ENCODE results near the gene RALGAPA2. TPM values are rescaled to one million over a fixed set of nuclear protein-coding genes. Genes with fewer than 3 reads are reported as not detected.

The RALGAPA2 gene
- total and polyA plus RNA-seq, 2 of the 13 experiments (the other 11 are each of a cell fraction or from before 2014, with no cell fraction given), result 13.8 to 17.7 TPM

DNA sequence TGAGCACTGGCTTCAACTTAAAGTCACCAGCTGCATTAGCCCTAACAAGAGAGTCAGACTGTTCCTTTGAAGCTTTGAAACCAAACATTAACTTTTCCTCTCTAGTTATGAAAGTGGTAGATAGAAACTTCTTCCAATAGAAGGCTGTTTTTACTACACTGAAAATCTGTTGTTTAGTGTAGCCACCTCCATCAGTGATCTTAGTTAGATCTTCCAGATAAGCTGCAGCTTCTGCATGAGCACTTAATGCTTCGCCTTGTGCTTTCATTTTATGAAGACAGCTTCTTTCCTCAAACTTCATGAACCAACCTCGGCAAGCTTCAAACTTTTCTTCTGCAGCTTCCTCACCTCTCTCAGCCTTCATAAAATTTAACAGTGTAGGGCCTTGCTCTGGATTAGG lies 211.3 kb downstream of the RALGAPA2 start:
- peaks cover 14 to 37% of the 10 kb centered on the region in 2 experiments for H3K36me3 ChIP-seq (replicated peaks in 1 of 2; ENCODE audit: control insufficient read depth in 1 of 2, insufficient read depth in 2 of 2, low read length in 2 of 2)
- 96% methylated on average over 2 of the region's 2 CpGs for WGBS (ENCODE audit: low lambda C conversion rate)
- no peak overlapping the region for H3K4me3 ChIP-seq (replicated peaks in 1 of 3; ENCODE audit: insufficient read depth in 1 of 3, low read depth in 2 of 3, low read length in 3 of 3)
- no peaks in the 10 kb centered on the region for H3K79me2 ChIP-seq (ENCODE audit: insufficient read depth, low read length)
- no peak overlapping the region for H3K4me2 ChIP-seq (ENCODE audit: low read depth, low read length)
- no peak overlapping the region for H2AFZ ChIP-seq (ENCODE audit: low read length)
- H3K27me3 ChIP-seq (ENCODE audit: control insufficient read depth in 1 of 2, insufficient read depth in 2 of 2, low read length in 2 of 2), result no peaks in the 10 kb centered on the region
- H3K9ac ChIP-seq (ENCODE audit: insufficient read depth, low read depth, low read length), result no peak overlapping the region
- intact Hi-C loops (cut with micrococcal nuclease; ENCODE audit: unreplicated experiment), result no loop called here
- no TSS peak for BruUV-seq (replicated peaks)
- ATAC-seq (no peak), FAIRE-seq (no peak), DNase-seq (ENCODE audit: low spot score) (no peak)
- H3K27ac ChIP-seq (ENCODE audit: extremely low read length, insufficient read depth, low read length), result no peak overlapping the region
- ChIA-PET CTCF (ENCODE audit: low intra/inter-chr PET ratio, low total read pairs) (no interaction called here), POLR2A (no interaction called here)
- in situ Hi-C loops (cut with HindIII; ENCODE audit: extremely low pct_ligation_motif_present, low pct_unique_long_range_greater_than_20kb), result no loop called here
- no peaks in the 10 kb centered on the region for H4K20me1 ChIP-seq (ENCODE audit: insufficient read depth, low read length)
- TF ChIP-seq, protein P1, sequence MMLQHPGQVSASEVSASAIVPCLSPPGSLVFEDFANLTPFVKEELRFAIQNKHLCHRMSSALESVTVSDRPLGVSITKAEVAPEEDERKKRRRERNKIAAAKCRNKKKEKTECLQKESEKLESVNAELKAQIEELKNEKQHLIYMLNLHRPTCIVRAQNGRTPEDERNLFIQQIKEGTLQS (CRISPR knock-in tag; IDR thresholded peaks at IDR 0.05), result no peak
- no peaks in the 10 kb centered on the region for H3K4me1 ChIP-seq (ENCODE audit: insufficient read depth, low read length)
- no peaks in the 10 kb centered on the region for H3K9me3 ChIP-seq (ENCODE audit: low read length)

GRCh38 chr20:20500312-20500711 lies 212.1 kb downstream of the RALGAPA2 start:
- Histone ChIP-seq H3K9ac (ENCODE audit: insufficient read depth, low read depth, low read length) (no peak overlapping the region), H3K36me3 (replicated peaks in 1 of 2; ENCODE audit: control insufficient read depth in 1 of 2, insufficient read depth in 2 of 2, low read length in 2 of 2) (peaks cover 14 to 42% of the 10 kb centered on the region in 2 experiments), H3K79me2 (ENCODE audit: insufficient read depth, low read length) (no peaks in the 10 kb centered on the region), H3K4me2 (ENCODE audit: low read depth, low read length) (no peak overlapping the region), H2AFZ (ENCODE audit: low read length) (no peak overlapping the region), H3K27me3 (ENCODE audit: control insufficient read depth in 1 of 2, insufficient read depth in 2 of 2, low read length in 2 of 2) (no peaks in the 10 kb centered on the region), H3K27ac (ENCODE audit: extremely low read length, insufficient read depth, low read length) (no peak overlapping the region), H3K4me1 (ENCODE audit: insufficient read depth, low read length) (no peaks in the 10 kb centered on the region), H3K9me3 (ENCODE audit: low read length) (no peaks in the 10 kb centered on the region), H3K4me3 (replicated peaks in 1 of 3; ENCODE audit: insufficient read depth in 1 of 3, low read depth in 2 of 3, low read length in 3 of 3) (no peak overlapping the region), H4K20me1 (ENCODE audit: insufficient read depth, low read length) (no peaks in the 10 kb centered on the region)
- ATAC-seq (no peak), DNase-seq (ENCODE audit: low spot score) (no peak), FAIRE-seq (no peak)
- no TSS peak for BruUV-seq (replicated peaks)
- in situ Hi-C loops (cut with HindIII; ENCODE audit: extremely low pct_ligation_motif_present, low pct_unique_long_range_greater_than_20kb) (no loop called here), intact Hi-C loops (cut with micrococcal nuclease; ENCODE audit: unreplicated experiment) (no loop called here)
- POLR2A ChIA-PET, result no interaction called here
- TF ChIP-seq ZNF225 (CRISPR knock-in tag; IDR thresholded peaks at IDR 0.05) (no peak), MAFK (conservative IDR thresholded peaks at IDR 0.05 in 1 of 2, IDR thresholded peaks at IDR 0.05 in 1 of 2; ENCODE audit: low read length in 2 of 2) (peak; percentile 61 to 64), NFE2L2 (IDR thresholded peaks at IDR 0.05; ENCODE audit: low read length) (peak; percentile 57; the same call in 1 of the 2 replicates), CEBPG (CRISPR knock-in tag; IDR thresholded peaks at IDR 0.05) (no peak), MAFF (IDR thresholded peaks at IDR 0.05; ENCODE audit: low read depth, low read length) (peak; percentile 44; the same call in 1 of the 2 replicates)
- CTCF ChIA-PET (ENCODE audit: low intra/inter-chr PET ratio, low total read pairs), result no interaction called here
- WGBS (ENCODE audit: low lambda C conversion rate), result 96% methylated on average over 1 of the region's 1 CpG

Measured in HepG2 (cell line).